ENCODE results near the gene FAM229A.

The FAM229A gene

DNA sequence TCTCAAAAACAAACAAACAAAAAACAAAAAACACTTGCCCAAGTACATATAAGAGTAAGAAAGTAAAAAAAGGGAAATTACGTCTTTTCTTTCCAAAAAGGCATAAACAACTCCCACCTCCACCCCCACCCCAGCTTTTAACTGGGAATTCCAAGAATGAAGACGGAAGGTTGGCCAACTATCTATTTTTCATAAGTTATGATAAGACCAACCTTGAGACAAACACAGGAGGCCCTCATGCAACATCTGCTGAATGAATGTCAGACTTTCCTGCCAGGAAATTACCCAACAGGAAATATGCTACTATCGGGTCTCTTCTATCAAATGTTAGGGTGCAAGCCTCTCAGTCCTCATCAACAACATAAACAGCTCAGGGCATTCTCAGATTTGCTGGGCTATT, 30.0 kb upstream of the FAM229A start:
- DNase-seq (ENCODE audit: low read depth) = no peak
- no peak overlapping the region for H3K4me3 ChIP-seq (ENCODE audit: low read length)
- TF ChIP-seq, protein P1, sequence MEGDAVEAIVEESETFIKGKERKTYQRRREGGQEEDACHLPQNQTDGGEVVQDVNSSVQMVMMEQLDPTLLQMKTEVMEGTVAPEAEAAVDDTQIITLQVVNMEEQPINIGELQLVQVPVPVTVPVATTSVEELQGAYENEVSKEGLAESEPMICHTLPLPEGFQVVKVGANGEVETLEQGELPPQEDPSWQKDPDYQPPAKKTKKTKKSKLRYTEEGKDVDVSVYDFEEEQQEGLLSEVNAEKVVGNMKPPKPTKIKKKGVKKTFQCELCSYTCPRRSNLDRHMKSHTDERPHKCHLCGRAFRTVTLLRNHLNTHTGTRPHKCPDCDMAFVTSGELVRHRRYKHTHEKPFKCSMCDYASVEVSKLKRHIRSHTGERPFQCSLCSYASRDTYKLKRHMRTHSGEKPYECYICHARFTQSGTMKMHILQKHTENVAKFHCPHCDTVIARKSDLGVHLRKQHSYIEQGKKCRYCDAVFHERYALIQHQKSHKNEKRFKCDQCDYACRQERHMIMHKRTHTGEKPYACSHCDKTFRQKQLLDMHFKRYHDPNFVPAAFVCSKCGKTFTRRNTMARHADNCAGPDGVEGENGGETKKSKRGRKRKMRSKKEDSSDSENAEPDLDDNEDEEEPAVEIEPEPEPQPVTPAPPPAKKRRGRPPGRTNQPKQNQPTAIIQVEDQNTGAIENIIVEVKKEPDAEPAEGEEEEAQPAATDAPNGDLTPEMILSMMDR (IDR thresholded peaks at IDR 0.05; ENCODE audit: insufficient read depth, low read depth, low read length, missing control alignments) = no peak

DNA sequence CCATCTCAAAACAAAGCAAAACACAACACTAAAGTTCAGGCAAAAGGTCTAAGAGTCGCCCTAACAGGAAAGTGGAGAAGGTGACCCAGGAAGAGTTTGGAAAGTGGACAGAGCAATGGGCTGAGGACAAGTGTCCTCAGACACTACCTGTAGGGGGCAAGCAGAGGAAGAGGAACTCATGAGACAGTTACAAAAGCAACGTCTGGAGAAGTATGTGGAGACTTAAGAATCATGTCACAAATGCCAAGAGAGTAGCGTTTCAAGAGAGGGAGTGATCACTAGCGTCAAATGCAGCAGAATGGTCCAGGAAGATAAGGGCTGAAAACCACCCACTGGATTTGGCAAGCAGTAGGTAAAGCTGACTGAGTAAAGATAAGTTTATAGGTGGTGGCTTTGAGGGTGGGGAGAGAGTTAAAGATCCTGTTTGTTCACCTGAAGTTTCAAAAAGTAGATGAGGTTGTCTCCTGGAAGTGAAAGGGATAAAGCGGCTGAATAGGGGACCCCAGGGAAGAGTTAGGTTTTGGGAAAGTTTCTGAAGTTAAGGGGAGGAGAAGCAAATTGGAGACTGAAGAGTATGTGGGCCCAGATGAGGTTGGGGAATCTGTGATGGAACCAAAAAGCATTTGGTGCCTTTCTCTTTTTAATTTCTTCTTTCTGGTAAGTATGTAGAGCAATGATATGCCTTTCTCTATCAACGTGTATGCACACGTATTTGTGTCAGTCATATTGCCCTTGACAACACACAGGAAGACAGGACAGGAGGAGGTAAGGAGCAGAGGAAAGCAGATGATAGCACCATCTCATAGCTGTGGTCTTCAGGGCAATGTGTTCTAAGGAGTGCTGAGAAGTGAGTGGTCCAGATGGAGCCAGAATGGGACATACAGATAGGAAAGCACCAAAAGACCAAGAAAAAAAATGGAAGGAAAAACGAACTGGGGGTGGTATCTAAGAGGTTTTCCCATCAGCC, 28.9 kb upstream of the FAM229A start:
- TF ChIP-seq, protein P1 (IDR thresholded peaks at IDR 0.05; ENCODE audit: insufficient read depth, low read depth, low read length, missing control alignments) = no peak
- no peak overlapping the region for H3K4me3 ChIP-seq (ENCODE audit: low read length)
- DNase-seq (ENCODE audit: low read depth) = no peak

DNA sequence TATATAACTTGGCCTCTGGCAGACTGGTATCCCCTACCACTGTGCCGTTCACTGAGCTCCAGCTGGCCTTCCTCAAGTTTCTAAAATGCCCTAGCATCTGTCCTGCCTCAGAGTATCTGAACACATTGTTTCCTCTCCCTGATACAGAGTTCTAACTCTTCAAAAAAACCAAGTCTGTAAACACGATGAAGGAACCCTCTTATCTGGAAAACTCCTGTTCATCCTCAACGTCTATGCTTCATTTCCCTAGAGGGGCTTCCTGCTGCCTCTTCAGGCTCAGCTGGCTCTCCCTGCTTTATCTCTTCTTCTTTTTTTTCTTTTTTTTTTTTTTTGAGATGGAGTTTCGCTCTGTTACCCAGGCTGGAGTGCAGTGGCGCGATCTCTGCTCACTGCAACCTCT, 26.4 kb upstream of the FAM229A start:
- no peak for DNase-seq (ENCODE audit: low read depth)
- TF ChIP-seq, protein P1 (IDR thresholded peaks at IDR 0.05; ENCODE audit: insufficient read depth, low read depth, low read length, missing control alignments) = no peak
- H3K4me3 ChIP-seq (ENCODE audit: low read length) = no peak overlapping the region

DNA sequence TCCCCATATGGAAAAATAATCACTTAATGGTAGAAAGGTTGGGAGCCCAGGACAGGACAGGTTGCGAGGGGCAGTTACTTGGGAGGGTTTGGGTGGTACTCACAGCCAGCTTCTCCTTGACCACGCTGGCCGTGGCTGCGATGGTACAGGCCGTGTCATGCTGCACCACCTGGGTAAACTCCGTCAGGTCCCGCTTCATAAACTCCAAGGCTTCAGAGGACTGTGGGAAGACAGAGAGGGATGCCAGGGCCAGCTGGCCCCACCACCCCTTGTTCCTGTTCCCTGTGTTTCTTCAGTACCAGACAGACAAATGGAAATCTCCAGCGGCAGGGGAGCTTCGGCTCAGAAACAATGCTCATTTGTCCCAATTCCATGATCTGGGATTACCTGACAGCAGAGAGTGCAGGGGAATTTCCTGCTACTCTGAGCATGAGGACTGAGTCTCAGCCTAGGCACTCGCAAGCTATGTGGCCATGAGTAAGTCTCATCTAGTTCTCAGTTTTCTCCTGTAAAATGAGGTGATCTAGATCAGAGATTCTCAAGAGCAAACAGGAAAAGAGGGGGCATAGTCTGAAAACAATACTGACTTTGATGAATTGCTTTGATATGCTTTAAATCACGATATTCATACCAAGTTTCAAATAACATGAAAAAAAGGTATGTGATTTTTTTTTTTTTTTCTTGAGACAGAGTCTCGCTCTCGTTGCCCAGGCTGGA, 24.5 kb upstream of the FAM229A start:
- no peak for DNase-seq (ENCODE audit: low read depth)
- no peak overlapping the region for H3K4me3 ChIP-seq (ENCODE audit: low read length)
- TF ChIP-seq, protein P1 (IDR thresholded peaks at IDR 0.05; ENCODE audit: insufficient read depth, low read depth, low read length, missing control alignments) = no peak

DNA sequence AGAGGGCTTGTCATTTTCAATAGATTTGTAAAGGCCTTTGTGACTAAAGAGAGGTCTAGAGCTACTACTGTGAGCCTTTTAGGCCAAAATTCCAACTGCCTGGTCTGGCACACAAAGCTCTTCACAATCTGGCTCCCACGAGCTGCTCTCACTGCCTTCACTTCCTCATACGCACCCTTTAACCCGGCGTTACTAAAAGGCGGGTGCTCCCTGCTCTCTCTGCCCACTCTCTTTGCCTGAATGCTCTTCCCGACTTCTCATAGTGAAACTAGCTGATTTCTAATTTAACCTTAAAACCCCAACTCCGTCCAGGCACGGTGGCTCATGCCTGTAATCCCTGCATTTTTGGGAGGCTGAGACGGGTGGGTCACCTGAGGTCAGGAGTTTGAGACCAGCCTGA, 17.8 kb upstream of the FAM229A start:
- H3K4me3 ChIP-seq (ENCODE audit: low read length) = no peak overlapping the region
- DNase-seq (ENCODE audit: low read depth) = no peak
- TF ChIP-seq, protein P1 (IDR thresholded peaks at IDR 0.05; ENCODE audit: insufficient read depth, low read depth, low read length, missing control alignments) = no peak

DNA sequence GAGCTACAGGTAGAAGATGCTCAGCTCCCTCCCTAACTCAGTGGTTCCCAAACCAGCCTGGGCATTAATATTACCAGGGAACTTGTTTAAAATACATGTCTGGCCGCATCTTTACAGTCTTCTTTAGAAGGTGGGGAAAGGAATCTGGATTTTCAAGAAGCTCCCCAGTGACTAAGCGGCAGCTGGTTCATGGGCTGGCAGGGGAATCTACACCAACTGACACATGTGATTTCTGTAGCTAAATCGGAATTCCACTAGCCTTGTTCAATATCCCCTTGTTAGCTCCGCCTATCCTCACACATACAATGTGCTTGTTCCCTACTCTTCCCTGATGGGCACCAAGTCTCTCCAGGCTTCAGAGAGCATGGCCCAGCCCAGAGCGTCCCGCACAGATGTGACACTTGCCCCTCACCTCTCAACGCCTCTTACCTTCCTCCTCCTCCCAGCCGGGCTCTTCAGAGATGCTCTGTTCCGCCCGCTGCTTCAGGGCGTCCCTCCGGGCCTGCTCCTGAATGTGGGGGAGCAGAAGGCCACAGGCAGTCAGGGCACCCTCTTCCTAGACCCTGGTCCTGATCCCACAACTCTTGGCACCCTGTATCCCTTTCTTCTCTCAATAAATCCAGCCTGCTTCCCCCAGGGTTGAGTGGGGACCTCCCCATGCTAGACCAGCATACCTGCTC, 15.4 kb upstream of the FAM229A start:
- TF ChIP-seq, protein P1 (IDR thresholded peaks at IDR 0.05; ENCODE audit: insufficient read depth, low read depth, low read length, missing control alignments) = no peak
- H3K4me3 ChIP-seq (ENCODE audit: low read length) = no peak overlapping the region
- DNase-seq (ENCODE audit: low read depth) = peak; percentile 69

Data from epithelial cell of esophagus (primary cell).